SK-N-SH (cell line): ENCODE measurements around the gene HMGCL. TPM values are rescaled to one million over a fixed set of nuclear protein-coding genes. Genes with fewer than 3 reads are reported as not detected.
A peak's percentile ranks its signal among the peaks of the same experiment; 100 is the strongest.

ENCODE experiments used
- CTCF ChIA-PET: fragments of 300-600, 350-600 bp; formaldehyde crosslinking; extraction: SDS; loops from one replicate; lab custom pipeline; 2021; lab: Yijun Ruan, JAX
- POLR2A ChIA-PET: fragments of 350-600 bp; sonication (Branson Sonifier 250); formaldehyde crosslinking; extraction: SDS; loops from one replicate; lab custom pipeline; 2020; ENCODE audit warnings: antibody characterized with exemption, inconsistent platforms; lab: Yijun Ruan, JAX
- DNase-seq: peaks from one replicate; pipeline ENCODE4 v3.0.0; 2012
- H2AFZ ChIP-seq: fragments of 200-600 bp; sonication (generic); 2 replicates; pipeline ENCODE4 v1.8.1; 2016; ENCODE audit warnings: antibody characterized with exemption, mild to moderate bottlenecking, low read depth
- H3F3A ChIP-seq: fragments of 200-600 bp; sonication (generic); replicated peaks from 2 replicates; pipeline ENCODE3; 2016; ENCODE audit warnings: antibody characterized with exemption, mild to moderate bottlenecking; ENCODE audit not compliant: insufficient read depth
- H3K27ac ChIP-seq, 2 experiments: fragments of 200-500 bp in 1 of 2; fragments of 200-600 bp in 1 of 2; sonication (Bioruptor generic) in 1 of 2; sonication (generic), shearing (Covaris generic) in 1 of 2; 2 replicates each; pipeline versions ENCODE4 v1.5.1 to v1.6.1; 2014 to 2016; ENCODE audit warnings: low read depth in 2 of 2, inconsistent platforms in 1 of 2, low read length in 1 of 2, mild to moderate bottlenecking in 1 of 2, mixed read lengths in 1 of 2
- H3K27me3 ChIP-seq: fragments of 200-600 bp; sonication (generic), shearing (Covaris generic); 2 replicates; pipeline ENCODE4 v1.6.1; 2016; ENCODE audit warnings: mixed run types; ENCODE audit not compliant: insufficient read depth
- H3K36me3 ChIP-seq, 2 experiments: fragments of 200-500 bp in 1 of 2; fragments of 200-600 bp in 1 of 2; sonication (Bioruptor generic) in 1 of 2; sonication (generic) in 1 of 2; replicated peaks in 1 of 2; 2 replicates each; pipeline versions ENCODE3 to v1.5.1; 2014 to 2016; ENCODE audit warnings: low read length in 1 of 2, mild to moderate bottlenecking in 1 of 2; ENCODE audit not compliant: insufficient read depth in 2 of 2, control insufficient read depth in 1 of 2
- H3K4me1 ChIP-seq, 2 experiments: fragments of 200-500 bp in 1 of 2; fragments of 200-600 bp in 1 of 2; sonication (Bioruptor generic) in 1 of 2; sonication (generic), shearing (Covaris generic) in 1 of 2; 2 replicates each; pipeline versions ENCODE4 v1.5.1 to v1.6.1; 2014 to 2016; ENCODE audit warnings: low read depth in 1 of 2, low read length in 1 of 2, mixed run types in 1 of 2; ENCODE audit not compliant: insufficient read depth in 2 of 2, control insufficient read depth in 1 of 2
- H3K4me2 ChIP-seq: fragments of 200-600 bp; sonication (generic), shearing (Covaris generic); 2 replicates; pipeline ENCODE4 v1.6.1; 2017; ENCODE audit warnings: mixed run types
- H3K4me3 ChIP-seq, 2 experiments: fragments of 200-500 bp in 1 of 2; fragments of 200-600 bp in 1 of 2; sonication (Bioruptor generic) in 1 of 2; sonication (generic), shearing (Covaris generic) in 1 of 2; 2 replicates each; pipeline versions ENCODE4 v1.5.1 to v1.8.1; 2014 to 2016; ENCODE audit warnings: low read depth in 2 of 2, inconsistent platforms in 1 of 2, low read length in 1 of 2, mild to moderate bottlenecking in 1 of 2, mixed read lengths in 1 of 2, moderate library complexity in 1 of 2
- H3K79me2 ChIP-seq: fragments of 200-600 bp; sonication (generic); 2 replicates; pipeline ENCODE4 v1.8.1; 2017; ENCODE audit warnings: mild to moderate bottlenecking; ENCODE audit not compliant: insufficient read depth
- H3K9ac ChIP-seq: fragments of 200-600 bp; sonication (generic); 2 replicates; pipeline ENCODE4 v1.6.1; 2017; ENCODE audit warnings: mixed run types
- H3K9me2 ChIP-seq: fragments of 200-600 bp; sonication (generic); 2 replicates; pipeline ENCODE4 v1.6.1; 2017; ENCODE audit warnings: mixed run types
- H3K9me3 ChIP-seq: fragments of 200-600 bp; sonication (generic); 2 replicates; pipeline ENCODE4 v1.6.1; 2017; ENCODE audit warnings: mixed run types, mild to moderate bottlenecking, moderate library complexity
- H4K20me1 ChIP-seq: fragments of 200-600 bp; sonication (generic); 2 replicates; pipeline ENCODE4 v1.6.1; 2017; ENCODE audit warnings: mild to moderate bottlenecking, mixed run types; ENCODE audit not compliant: insufficient read depth
- EP300 ChIP-seq, 2 experiments: IDR thresholded peaks; 2 replicates each; pipeline versions ENCODE4 v1.4.0 to v1.6.1; 2012; ENCODE audit warnings: borderline replicate concordance in 1 of 2, low read depth in 1 of 2, low read length in 1 of 2
- EZH2phosphoT487 ChIP-seq: fragments of 200-600 bp; sonication (generic); IDR thresholded peaks from 2 replicates; pipeline ENCODE4 v1.6.1; 2017; ENCODE audit warnings: low read depth, mixed run types, mild to moderate bottlenecking, antibody characterized with exemption, moderate library complexity, borderline replicate concordance
- FOSL2 ChIP-seq: IDR thresholded peaks from 2 replicates; pipeline ENCODE4 v1.4.0; 2012; ENCODE audit warnings: low read depth, mild to moderate bottlenecking, moderate library complexity, borderline replicate concordance
- FOXM1 ChIP-seq: IDR thresholded peaks from 2 replicates; pipeline ENCODE4 v1.4.0; 2012; ENCODE audit warnings: low read depth, mild to moderate bottlenecking
- GABPA ChIP-seq: IDR thresholded peaks from 2 replicates; pipeline ENCODE4 v1.4.0; 2012; ENCODE audit warnings: low read depth, mild to moderate bottlenecking
- GATA2 ChIP-seq: sonication (generic); formaldehyde crosslinking; IDR thresholded peaks from 2 replicates; pipeline ENCODE4 v1.5.0; 2020; ENCODE audit warnings: mild to moderate bottlenecking, missing genetic modification reagents
- MEF2A ChIP-seq: IDR thresholded peaks from 2 replicates; pipeline ENCODE4 v1.4.0; 2012; ENCODE audit warnings: low read depth, borderline replicate concordance
- NRF1 ChIP-seq: IDR thresholded peaks from 2 replicates; pipeline ENCODE4 v1.6.1; 2012; ENCODE audit warnings: low read depth, mild to moderate bottlenecking, low read length
- RAD21 ChIP-seq: IDR thresholded peaks from 2 replicates; pipeline ENCODE4 v1.6.1; 2012; ENCODE audit warnings: mild to moderate bottlenecking, low read length
- RCOR1 ChIP-seq: fragments of 150-350 bp; IDR thresholded peaks from 2 replicates; pipeline ENCODE4 v1.6.1; 2017; ENCODE audit warnings: antibody characterized with exemption, low read length
- RXRA ChIP-seq: IDR thresholded peaks from 2 replicates; pipeline ENCODE4 v1.4.0; 2012; ENCODE audit warnings: low read depth, mild to moderate bottlenecking, borderline replicate concordance
- WGBS: methylation state at CpG from one replicate; pipeline ENCODE4 v1.1.6; 2017; ENCODE audit warnings: low lambda C conversion rate; 5-methylcytosine and 5-hydroxymethylcytosine counted together
- polyA plus RNA-seq, 3 experiments: library from polyadenylated mRNA; depleted of rRNA; stranded (reverse); fragments of >200 nt; gene quantifications; 2 replicates each; pipeline ENCODE4 v1.2.3, GENCODE V29; 2012
- TF ChIP-seq, protein P1 (sequence below): fragments of 200-600 bp; sonication (generic); IDR thresholded peaks from 2 replicates; pipeline ENCODE4 v1.6.1; 2017; ENCODE audit warnings: antibody characterized with exemption, mild to moderate bottlenecking, moderate library complexity
- TF ChIP-seq, protein P2 (sequence below): IDR thresholded peaks from 2 replicates; pipeline ENCODE4 v1.4.0; 2012; ENCODE audit warnings: low read depth
- TF ChIP-seq, protein P3 (sequence below): fragments of 150-350 bp; IDR thresholded peaks from 2 replicates; pipeline ENCODE4 v1.6.1; 2017; ENCODE audit warnings: antibody characterized with exemption, low read length, low read depth, borderline replicate concordance

The HMGCL gene
- polyA plus RNA-seq, 1 of the 3 experiments (the other 2 are of a cell fraction), result 28.2 TPM

DNA sequence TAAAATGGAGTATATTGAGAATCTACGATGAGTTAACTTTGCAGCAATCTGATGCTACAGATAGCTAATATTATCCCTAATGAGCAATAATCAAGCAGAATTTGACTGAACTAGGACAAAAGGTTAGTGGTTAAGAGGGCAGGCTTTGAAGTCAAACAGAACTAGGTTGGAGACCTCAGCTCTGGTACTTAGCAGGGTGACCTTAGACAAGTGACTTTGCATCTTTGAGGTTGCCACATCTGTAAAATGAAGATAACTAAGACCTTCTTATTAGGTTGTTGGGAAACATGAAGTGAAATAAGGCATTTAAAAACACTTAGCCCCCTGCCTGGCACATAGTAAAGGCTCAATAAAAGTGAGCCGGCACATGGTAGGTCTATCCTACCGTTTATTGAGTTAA, 47.2 kb upstream of the HMGCL start (continued):
- TF ChIP-seq FOXM1, result no peak
- no peak for TF ChIP-seq RXRA
- TF ChIP-seq RCOR1, result no peak
- TF ChIP-seq EP300 (IDR thresholded peaks at IDR 0.05; ENCODE audit: borderline replicate concordance in 1 of 2, low read depth in 1 of 2, low read length in 1 of 2), result no peak

DNA sequence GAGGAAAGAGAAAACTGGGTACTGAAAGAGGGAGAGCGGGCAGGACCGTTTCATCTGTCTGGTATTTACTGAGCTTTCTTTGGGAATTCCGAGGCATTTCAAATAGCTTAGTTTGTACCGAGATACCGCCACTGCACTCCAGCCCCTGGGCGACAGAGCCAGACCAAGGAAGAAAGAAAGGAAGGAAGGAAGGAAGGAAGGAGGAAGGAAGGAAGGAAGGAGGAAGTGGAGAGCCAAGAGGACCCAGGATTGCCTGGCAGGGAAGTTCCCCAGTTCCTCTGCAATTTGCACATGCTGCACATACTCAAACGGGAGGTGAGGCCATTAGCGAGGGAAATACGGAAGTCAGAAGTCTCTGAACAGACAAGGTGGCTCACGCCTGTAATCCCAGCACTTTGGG, 43.8 kb upstream of the HMGCL start:
- Histone ChIP-seq H3K27ac (no peak overlapping the region), H3K4me3 (no peak overlapping the region), H3F3A (no peaks in the 10 kb centered on the region), H3K9ac (no peak overlapping the region), H3K36me3 (peaks cover 3% of the 10 kb centered on the region in 2 experiments), H3K79me2 (no peaks in the 10 kb centered on the region), H3K4me2 (peak overlapping the region; percentile 99), H2AFZ (0 out of 2 replicates have a peak overlapping the region, but pooled peaks have one; percentile 75), H3K9me2 (no peaks in the 10 kb centered on the region), H3K4me1 (peaks cover 0 to 8% of the 10 kb centered on the region in 2 experiments; a peak in 1 of 4 replicates), H3K27me3 (no peaks in the 10 kb centered on the region; the same call in 1 of the 2 replicates), H3K9me3 (no peaks in the 10 kb centered on the region), H4K20me1 (no peaks in the 10 kb centered on the region)
- CTCF ChIA-PET, result interaction anchor here (0.7 to 4.6 kb wide), 10 partner anchors 12 to 104 kb away, joined by 3 to 31 read pairs (median 4); partner anchors contain the start of gene HMGCL
- DNase-seq, result no peak
- POLR2A ChIA-PET, result no interaction called here
- TF ChIP-seq RAD21 (no peak), FOSL2 (no peak), NRF1 (no peak), MEF2A (no peak), RXRA (no peak), GATA2 (CRISPR knock-in tag) (no peak), EZH2phosphoT487 (no peak), GABPA (no peak)
- TF ChIP-seq, protein P1, sequence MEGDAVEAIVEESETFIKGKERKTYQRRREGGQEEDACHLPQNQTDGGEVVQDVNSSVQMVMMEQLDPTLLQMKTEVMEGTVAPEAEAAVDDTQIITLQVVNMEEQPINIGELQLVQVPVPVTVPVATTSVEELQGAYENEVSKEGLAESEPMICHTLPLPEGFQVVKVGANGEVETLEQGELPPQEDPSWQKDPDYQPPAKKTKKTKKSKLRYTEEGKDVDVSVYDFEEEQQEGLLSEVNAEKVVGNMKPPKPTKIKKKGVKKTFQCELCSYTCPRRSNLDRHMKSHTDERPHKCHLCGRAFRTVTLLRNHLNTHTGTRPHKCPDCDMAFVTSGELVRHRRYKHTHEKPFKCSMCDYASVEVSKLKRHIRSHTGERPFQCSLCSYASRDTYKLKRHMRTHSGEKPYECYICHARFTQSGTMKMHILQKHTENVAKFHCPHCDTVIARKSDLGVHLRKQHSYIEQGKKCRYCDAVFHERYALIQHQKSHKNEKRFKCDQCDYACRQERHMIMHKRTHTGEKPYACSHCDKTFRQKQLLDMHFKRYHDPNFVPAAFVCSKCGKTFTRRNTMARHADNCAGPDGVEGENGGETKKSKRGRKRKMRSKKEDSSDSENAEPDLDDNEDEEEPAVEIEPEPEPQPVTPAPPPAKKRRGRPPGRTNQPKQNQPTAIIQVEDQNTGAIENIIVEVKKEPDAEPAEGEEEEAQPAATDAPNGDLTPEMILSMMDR, result no peak
- TF ChIP-seq, protein P2, sequence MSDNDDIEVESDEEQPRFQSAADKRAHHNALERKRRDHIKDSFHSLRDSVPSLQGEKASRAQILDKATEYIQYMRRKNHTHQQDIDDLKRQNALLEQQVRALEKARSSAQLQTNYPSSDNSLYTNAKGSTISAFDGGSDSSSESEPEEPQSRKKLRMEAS, result no peak
- TF ChIP-seq, protein P3, sequence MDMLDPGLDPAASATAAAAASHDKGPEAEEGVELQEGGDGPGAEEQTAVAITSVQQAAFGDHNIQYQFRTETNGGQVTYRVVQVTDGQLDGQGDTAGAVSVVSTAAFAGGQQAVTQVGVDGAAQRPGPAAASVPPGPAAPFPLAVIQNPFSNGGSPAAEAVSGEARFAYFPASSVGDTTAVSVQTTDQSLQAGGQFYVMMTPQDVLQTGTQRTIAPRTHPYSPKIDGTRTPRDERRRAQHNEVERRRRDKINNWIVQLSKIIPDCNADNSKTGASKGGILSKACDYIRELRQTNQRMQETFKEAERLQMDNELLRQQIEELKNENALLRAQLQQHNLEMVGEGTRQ, result no peak
- 82% methylated on average over 10 of the region's 10 CpGs for WGBS
